ENCODE measurements around the gene CUX1.
"Not testable (repeated sequence)": the region's sequence is repeated elsewhere in the genome, so short reads cannot be mapped to it uniquely, and the experiment has no call there.

The CUX1 gene

DNA sequence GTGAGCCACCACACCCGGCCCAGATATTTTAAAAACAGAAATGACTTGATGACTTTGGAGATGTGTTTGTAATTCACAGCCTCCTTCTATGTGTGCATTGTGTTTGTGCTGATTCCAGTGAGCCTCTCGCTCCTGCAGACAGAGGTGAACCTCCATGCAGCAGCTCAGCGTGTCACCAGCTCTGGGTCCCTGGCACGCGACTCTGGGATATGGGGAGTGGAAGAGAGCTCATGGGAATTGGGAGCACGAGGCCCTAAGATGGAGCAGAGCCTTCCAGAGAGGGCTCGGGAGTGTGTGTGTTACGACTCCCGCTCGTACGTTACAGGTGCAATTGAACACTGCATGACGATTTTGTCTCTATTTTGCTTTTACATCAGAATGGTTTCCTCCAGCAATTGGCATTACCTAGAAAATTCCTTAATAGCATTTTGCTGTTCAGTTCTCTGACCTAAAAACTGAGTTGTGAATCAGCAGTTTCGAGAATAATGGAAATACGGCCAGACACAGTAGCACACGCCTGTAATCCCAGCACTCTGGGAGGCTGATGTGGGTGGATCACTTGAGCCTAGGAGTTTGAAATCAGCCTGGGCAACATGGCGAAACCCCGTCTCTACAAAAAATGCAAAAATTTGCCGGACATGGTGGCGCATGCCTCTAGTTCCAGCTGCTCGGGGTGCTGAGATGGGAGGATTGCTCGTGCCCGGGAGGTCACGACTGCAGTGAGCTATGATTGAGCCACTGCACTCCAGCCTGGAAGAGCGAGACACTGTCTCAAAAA is 204.6 kb downstream of the CUX1 start:
- DNase-seq, result no peak

DNA sequence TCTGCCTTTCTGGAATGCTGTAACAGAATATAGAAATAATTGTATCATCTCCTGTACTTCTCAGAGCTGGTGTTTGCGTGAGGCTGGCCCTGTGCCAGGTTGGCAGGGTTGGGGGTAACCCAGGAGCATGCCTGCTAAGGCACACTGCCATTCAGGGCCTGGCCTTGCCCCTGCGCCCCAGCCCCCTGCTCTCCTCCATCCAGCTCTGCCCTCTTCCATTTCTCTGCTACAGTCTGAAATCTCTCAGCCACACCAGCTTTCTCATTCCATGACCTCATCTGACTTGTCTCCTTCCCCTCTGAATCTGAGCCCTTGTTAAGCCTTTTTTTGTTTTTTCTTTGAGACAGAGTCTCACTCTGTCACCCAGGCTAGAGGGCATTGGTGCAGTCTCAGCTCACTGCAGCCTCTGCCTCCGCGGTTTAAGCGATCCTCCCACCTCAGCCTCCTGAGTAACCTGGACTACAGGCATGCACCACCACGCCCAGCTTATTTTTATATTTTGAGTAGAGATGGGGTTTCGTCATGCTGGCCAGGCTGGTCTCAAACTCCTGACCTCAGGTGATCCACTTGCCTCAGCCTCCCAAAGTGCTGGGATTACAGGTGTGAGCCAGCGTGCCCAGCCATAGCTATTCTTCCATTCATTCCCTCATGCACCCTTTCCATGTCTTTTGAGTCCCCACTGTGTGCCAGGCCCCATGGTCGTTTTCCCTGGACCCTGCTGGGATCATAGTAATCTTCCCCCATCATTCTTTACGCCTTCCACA is 206.8 kb downstream of the CUX1 start:
- DNase-seq, result no peak

DNA sequence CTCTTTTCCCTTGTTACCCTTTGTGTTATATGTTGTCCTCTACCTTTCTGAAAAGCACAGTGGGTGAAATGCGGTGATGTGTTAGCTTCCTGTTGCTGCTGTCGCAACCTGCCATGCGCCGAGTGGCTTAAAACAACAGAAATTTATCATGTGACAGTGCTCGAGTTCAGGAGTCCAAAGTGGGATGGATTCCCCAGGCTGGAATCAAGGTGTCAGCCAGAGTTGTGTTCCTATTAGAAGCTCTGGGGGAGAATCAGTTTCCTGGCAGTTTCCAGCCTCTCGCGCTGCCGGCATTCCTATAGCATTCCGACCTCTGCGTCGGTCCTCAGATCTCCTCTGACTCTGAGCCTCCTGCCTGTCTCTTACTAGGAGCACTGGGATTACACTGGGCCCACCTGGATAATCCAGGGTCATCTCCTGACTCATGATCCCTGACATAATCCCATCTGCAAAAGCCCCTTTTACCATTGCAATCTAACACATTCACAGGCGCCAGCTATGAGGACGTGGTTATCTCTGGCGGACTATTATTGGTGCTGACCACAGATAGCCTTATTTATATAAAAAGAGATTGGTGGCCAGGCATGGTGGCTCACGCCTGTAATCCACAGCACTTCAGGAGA is 207.5 kb downstream of the CUX1 start:
- DNase-seq, result no peak

DNA sequence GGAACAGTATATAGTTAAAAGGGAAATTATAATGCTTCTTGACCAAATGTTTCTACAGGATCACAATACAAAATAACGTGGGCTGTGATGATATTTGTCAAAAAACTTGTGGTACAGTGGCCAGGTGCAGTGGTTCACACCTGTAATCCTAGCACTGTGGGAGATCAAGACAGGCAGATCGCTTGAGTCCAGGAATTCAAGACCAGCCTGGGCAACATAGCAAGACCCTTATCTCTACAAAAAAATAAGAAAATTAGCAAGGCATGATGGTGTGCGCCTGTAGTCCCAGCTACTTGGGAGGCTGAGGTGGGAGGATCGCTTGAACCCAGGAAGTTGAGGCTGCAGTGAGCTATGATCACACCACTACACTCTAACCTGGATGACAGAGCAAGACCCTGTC is 208.4 kb downstream of the CUX1 start:
- DNase-seq, result not testable (repeated sequence)

DNA sequence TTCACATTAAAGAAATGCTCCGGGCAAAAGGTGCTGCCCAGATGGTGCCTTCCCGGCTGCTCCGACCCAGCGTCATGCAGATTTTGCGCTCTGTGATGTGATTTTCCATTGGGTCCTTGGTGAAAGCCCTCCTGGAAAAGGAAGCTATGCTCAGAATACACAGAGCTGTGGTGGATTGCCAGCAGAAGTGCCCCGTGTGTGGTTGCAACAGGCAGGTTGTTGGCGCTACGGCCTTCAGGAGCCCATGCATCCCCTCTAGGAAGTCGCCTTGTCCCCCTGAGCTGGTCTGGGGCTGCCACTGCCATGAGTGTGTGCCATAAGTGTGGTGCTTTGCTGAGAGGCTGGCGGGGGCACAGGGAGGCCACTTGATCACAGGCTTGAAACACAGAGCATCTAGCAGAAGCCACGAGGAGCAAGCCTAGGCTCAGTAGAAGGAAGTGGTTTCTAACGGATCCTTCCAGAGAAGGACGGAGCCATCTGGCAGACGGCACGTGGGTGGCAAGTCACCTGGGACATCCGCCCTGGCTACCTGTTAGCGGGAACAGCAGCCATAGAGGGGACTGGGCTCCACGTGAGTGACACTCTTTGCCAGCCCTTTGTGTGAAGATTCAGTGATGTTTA is 210.9 kb downstream of the CUX1 start:
- no peak for DNase-seq

DNA sequence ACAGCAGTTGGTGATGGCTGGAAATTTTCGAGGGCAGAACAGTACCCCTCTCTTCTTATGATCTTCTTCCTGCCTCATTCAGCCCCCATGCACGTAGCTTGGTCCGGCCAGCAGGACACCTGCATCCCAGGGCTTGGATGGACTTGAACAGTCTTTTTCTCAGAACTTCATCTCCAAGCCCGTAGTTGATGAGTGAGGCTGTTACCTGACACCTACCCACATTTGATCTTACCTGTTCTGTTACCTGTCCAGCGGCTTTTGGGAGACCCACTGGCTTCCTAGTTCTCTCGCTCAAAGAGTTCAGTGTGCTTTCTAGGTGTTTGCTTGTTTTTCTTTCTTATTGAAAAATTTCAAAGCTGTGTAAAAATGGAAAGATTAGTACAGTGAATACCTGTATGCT is 212.2 kb downstream of the CUX1 start:
- DNase-seq, result no peak

DNA sequence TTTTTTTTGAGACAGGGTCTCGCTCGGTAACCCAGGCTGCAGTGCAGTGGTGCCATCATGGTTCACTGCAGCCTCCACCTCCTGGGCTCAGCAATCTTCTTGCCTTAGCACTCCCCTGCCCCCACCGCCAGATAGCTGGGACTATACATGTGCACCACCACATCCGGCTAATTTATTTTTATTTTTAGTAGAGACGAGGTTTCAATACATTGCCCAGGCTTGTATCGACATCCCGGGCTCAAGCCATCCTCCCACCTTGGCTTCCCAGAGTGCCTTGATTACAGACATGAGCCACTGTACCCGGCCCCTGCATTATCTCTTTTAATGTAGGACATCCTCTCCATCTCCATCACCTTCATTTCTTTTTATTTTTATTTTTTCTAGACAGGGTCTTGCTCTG is 213.3 kb downstream of the CUX1 start:
- DNase-seq, result no peak

DNA sequence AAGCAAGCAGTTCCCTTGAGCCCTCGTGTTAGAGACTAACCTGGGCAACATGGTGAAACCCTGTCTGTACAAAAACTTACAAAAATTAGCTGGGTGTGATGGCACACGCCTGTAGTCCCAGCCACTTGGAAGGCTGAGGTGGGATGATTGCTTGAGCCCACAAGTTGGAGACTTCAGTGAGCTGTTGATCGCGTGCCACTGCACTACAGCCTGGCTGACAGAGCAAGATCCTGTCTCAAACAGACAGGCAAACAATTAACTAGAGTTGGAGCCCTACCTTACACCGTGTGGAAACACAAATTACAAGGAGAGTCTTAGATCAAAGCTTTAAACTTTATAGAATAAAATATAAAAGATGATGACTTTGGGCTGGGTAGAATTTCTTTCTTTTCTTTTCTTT is 219.5 kb downstream of the CUX1 start:
- DNase-seq, result no peak

DNA sequence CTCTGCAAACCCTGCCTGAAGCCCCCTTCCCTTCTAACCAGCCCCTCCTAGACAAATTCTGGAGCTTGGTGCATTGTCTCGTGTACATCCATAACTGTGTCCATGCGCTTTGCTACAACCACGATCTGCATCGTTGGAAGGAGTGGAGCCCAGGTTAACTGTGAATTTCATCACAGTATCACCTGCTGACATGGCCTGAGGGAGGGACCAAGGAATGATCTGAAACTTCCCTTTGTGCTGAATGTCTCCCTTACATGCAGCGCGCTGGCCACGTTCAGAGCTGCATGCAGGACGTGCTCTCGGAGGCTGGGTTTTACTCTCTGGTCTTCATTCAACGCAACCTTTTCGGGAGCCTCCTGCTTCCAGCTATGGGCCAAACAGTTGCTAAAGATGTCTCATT is 222.3 kb downstream of the CUX1 start:
- DNase-seq, result no peak

DNA sequence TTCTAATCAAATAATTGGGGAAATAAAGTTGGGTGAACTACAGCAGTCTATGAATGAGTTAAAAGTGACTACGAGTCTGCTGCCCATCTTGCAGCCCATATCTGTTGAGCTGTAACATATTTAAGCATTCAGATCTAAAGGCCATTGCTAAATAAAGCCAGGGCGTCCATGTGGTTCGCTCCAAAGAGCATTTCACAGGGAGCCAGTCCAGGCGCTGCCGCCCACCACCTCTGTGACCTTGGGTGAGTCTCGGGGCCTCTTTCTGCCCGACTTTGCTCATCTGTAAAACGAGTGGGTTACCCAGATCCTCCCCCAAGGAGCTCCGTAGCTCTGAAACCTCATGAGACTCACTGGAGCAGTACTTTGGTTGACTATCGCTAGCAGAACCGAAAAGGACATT is 223.1 kb downstream of the CUX1 start:
- DNase-seq, result no peak

DNA sequence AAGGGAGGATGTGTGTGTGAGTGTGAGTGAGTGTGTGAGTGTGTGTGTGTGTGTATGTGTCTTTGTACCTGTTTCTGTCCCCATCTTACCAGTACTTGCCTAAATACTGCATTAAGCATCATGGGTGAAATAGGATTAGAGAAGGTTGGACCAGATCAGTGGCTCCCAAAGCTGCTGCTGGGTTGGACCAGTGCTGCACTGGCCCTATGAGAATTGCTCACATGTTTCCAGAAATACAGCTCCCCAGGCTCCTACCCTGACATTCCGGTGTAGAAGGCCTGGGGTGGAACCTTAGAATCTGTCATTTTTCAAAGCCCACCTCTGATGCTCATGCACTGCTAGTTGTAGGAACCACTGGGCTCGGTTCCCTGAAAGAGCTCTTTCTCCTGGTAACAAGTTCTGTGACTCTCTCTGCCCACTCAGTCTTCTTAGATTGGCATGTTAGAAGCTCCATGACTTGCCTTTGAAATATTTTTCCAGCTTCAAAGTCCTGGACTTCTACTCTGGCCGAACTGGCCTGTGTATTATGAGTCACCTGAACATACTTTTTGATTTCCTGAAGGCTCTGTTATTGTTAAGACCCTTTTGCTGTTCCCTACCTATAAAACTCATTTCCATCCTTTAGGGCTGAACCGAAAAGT is 224.7 kb downstream of the CUX1 start:
- peak; percentile 22 to 25 for DNase-seq

DNA sequence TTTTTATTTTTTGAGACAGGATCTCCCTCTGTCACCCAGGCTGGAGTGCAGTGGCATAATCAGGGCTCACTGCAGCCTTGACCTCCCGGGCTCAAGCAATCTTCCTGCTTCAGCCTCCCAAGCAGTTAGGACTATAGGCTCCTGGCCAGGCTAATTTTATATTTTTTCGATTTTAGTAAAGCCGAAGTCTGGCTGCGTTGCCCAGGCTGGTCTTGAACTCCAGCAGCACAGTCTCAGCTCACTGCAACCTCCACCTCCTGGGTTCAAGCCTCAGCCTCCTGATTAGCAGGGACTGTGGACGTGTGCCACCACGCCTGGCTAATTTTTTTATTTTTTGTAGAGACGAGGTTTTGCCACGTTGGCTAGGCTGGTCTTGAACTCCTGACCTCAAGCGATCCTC is 225.4 kb downstream of the CUX1 start:
- not testable (repeated sequence) for DNase-seq

DNA sequence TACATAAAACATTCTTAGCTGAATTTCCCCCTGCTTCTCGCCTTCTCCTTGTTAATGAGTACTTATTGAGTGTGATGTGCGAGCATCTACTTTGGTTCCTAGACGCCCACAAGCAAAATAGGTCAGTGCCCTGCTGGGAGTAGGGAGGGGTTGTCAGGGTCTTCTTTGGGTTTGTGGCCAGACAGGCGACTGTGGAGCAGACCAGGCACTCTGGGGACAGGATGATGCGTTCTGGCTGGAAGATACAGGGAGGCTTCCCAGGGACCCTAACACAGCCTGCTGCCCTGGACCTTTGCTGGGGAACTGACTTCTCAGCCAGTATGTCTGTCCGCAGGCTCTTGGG is 227.2 kb downstream of the CUX1 start:
- DNase-seq, result no peak

DNA sequence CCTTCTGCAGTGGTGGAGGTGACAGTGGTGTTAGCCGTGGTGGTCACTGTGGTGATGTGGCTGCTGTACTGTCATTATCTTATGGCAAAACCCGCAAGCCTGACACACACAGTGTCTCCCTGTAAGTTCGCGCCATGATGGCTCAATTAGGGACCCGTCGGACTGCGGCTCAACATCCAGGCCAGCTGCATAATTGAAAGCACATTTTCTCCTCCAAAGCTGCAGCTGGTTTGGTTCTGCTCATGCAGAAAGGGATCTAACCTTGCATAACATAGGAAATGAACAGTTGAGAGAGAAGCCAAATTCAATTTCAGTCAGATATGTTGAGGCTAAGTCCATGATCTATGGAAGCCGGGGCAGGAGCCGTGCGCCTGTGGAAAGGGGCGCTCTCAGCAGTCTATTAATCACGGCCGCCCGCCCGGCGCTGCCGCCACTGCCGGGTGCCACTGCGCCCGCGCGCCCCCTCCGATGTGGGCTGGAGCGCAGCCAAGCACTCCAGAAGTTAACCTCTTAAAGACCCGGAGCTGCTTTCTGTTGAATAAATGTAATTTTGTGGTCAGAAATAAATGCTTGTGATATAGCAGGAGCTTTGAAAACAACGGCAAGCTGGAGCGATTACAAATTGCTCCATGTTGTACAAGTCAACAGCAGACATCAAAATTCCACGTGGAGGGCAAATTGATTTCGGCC is 227.7 kb downstream of the CUX1 start:
- DNase-seq, result no peak

DNA sequence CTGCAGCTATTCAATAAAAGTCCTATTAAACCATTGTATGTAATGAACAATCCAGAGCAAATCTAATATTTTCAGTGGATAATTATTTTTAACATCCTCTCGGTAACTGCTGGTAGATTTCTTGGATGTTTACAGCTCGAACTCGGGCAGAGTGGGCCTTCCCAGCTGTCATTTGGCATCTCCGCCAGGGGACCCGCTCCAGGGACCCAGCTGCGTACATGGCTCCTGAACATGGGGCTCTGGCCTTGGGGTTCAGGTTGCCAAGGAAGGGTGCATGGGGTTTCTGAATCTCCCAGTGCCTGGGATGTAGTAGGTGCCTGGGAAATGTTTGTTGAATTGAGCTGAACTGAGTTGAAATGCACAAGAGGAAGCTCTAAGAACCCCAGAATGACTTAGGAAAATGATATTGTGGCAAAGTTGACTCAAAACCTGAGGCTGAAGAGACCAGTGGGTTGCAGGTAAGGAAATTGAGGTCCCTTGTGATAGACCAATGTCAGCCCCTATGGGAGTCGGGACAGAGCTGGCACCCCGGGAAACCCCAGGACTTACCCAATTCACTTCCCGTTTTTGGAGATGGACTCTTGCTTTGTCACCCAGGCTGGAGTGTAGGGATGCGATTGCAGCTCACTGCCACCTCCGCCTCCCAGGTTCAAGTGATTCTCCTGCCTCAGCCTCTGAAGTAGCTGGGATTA is 228.4 kb downstream of the CUX1 start:
- no peak for DNase-seq

DNA sequence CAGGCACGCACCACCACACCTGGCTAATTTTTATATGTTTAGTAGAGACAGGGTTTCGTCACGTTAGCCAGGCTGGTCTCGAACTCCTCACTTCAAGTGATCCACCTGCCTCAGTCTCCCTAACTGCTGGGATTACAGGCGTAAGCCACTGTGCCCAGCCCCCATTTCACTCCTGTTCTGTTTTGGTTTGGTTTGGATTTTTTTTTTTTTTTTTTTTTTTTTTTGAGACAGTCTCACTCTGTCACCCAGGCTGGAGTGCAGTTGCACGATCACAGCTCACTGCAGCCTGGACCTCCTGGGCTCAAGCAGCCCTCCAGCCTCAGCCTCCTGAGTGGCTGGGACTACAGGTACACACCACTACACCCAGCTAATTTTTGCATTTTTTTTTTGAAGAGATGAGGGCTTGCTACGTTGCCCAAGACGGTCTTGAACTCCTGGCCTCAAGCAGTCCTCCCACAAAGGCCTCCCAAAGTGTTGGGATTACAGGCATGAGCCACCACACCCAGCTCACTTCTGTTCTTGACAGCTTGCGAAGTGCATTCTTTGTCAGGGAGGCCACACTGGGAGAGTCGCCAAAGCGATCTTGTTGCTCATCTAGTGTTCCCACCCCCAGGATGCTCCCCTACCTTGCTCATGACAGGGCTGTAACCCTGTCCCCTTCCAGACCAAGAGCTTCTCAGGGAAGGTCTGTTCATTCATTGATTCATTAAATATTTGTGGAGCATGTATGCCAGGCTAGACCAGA is 229.1 kb downstream of the CUX1 start:
- no peak for DNase-seq

DNA sequence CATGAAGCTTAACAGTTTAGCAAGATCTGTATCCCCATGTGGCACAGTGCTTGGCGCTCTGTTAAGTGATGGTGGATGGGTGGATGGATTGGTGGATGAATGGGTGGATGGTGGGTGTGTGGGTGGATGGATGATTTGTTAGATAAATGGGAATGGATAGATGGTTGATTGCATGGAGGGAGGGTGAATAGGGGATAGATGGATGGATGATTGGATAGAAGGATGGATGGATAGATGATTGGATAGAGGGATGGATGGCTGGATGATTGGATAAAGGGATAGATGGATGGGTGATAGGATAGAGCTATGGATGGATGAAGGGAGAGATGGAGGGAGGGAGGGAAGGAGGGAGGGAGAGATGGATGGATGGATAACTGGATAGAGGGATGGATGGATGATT is 229.7 kb downstream of the CUX1 start:
- no peak for DNase-seq

DNA sequence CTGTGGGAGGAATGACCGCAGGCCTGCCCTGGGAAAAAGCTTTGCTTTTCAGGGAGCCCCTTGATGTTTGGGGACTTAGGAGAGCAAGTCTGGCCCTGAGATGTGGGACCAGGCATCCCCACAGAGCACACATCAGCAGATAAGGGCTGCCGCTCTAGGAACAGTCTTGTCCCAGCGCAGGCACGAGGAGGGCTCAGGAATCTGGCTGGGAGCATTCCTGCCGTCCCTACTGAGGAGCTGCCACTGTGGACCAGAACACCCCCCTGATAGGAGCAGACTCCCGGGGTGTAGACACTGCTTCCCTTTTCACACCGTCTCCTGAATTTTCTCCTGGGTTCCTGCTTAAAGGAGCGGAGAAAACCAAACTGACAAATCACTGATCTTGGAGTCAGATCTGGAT is 232.3 kb downstream of the CUX1 start:
- no peak for DNase-seq

DNA sequence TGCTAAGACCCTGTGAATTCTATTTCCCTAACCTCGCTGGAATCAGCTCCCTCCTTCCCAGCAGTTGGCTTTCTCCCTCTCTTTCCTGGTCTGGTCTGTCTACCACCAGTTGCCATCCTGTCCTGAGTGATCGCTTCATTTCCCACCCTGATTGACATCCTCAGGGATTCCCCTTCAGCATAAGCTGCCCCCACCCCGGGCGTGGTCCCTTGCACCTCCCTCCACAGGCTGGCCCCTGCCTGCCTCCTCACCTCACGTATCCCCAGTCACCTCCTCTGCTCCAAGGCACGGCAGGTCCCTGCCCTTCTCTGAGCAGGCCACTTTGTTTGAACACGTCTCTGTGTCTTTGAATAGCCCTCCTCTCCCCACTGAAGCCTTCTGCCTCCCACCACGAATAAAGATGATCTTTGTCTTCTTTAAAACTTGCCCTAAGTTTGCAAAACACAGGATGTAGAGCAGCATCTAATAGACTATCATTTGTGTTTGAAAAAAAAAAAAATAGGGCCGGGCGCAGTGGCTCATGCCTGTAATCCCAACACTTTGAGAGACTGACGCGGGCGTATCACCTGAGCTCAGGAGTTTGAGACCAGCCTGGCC is 233.5 kb downstream of the CUX1 start:
- DNase-seq, result no peak

DNA sequence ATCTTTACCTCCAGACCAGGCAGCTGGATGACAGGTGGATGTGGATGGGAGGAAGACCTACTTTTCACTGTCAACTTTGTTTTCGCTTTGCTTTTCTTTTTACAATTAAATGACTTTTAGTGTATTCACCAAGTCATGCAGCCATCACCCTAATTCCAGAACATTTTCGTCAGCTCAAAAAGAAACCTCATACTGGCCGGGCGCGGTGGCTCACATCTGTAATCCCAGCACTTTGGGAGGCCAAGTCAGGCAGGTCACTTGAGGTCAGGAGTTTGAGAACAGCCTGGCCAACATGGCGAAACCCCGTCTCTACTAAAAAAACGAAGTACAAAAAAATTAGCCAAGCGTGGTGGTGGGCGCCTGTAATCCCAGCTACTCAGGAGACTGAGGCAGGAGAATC is 234.3 kb downstream of the CUX1 start:
- DNase-seq, result not testable (repeated sequence)

DNA sequence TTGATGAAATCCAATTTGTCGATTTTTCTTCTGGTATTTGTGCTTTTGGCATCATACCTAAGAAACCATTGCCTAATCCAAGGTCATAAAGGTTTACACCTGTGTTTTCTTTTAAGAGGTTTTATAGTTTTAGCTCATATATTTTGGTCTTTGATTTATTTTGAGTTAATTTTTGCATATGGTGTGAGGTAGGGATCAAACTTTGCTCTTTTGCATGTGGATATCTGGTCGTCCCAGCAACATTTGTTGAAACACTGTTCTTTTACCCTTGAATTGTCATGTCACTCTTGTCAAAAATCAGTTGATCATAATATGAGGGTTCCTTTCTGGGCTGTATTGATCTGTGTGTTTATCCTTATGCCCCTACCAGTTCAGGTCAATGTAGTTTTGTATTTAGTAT is 236.7 kb downstream of the CUX1 start:
- no peak for DNase-seq
